HEK293 (cell line): ENCODE data around the gene TAS1R1.

Source experiments
- CTCF ChIA-PET: fragments of 350-600 bp; formaldehyde crosslinking; extraction: SDS; loops from one replicate; lab custom pipeline; 2021; ENCODE audit warnings: antibody characterized with exemption; lab: Yijun Ruan, JAX
- POLR2A ChIA-PET: fragments of 300-600 bp; formaldehyde crosslinking; extraction: SDS; loops from one replicate; lab custom pipeline; 2020; ENCODE audit warnings: antibody characterized with exemption, inconsistent platforms; lab: Yijun Ruan, JAX
- H3K27ac ChIP-seq: fragments of 200-500 bp; sonication (Bioruptor generic); 2 replicates; pipeline ENCODE4 v1.5.1; 2014; ENCODE audit warnings: low read depth, low read length, control low read depth, inconsistent platforms; ENCODE audit errors: extremely low read depth
- H3K36me3 ChIP-seq, 2 experiments: fragments of 200-500 bp in 1 of 2; sonication (Bioruptor generic) in 1 of 2; 1 replicate in 1 of 2; 2 replicates in 1 of 2; pipeline ENCODE4 v1.5.1; 2014 to 2017; ENCODE audit warnings: inconsistent platforms in 2 of 2, low read length in 2 of 2; ENCODE audit not compliant: control insufficient read depth in 2 of 2, insufficient read depth in 1 of 2
- H3K4me1 ChIP-seq: fragments of 200-500 bp; sonication (Bioruptor generic); 2 replicates; pipeline ENCODE4 v1.5.1; 2014; ENCODE audit warnings: mild to moderate bottlenecking, low read length, inconsistent platforms; ENCODE audit not compliant: control insufficient read depth, insufficient read depth
- H3K4me3 ChIP-seq: 2 replicates; pipeline ENCODE4 v1.5.1; 2011; ENCODE audit warnings: low read depth, mild to moderate bottlenecking, control low read depth, low read length, moderate library complexity
- H3K9me3 ChIP-seq: fragments of 200-500 bp; sonication (Bioruptor generic); 2 replicates; pipeline ENCODE4 v1.5.1; 2014; ENCODE audit warnings: low read depth, low read length, inconsistent platforms; ENCODE audit not compliant: control insufficient read depth, insufficient read depth
- EGR2 ChIP-seq: fragments of 450-650 bp; formaldehyde crosslinking; IDR thresholded peaks from 2 replicates; pipeline ENCODE4 v1.5.1; 2016; ENCODE audit warnings: low read depth, missing biosample characterization, missing genetic modification characterization
- GLI2 ChIP-seq: fragments of 450-650 bp; formaldehyde crosslinking; IDR thresholded peaks from 2 replicates; pipeline ENCODE4; 2017; ENCODE audit warnings: missing biosample characterization, missing genetic modification characterization, low read depth, borderline replicate concordance
- GLI4 ChIP-seq: fragments of 450-650 bp; formaldehyde crosslinking; IDR thresholded peaks from 2 replicates; pipeline ENCODE4 v1.5.1; 2016; ENCODE audit warnings: missing biosample characterization, missing genetic modification characterization
- GLIS2 ChIP-seq: fragments of 450-650 bp; formaldehyde crosslinking; IDR thresholded peaks from 2 replicates; pipeline ENCODE4 v1.5.1; 2016; ENCODE audit warnings: missing biosample characterization, missing genetic modification characterization
- ZFHX2 ChIP-seq: fragments of 450-650 bp; formaldehyde crosslinking; conservative IDR thresholded peaks from 2 replicates; pipeline ENCODE4 v1.5.1; 2016; ENCODE audit warnings: missing biosample characterization, missing genetic modification characterization
- ZNF10 ChIP-seq: fragments of 450-650 bp; formaldehyde crosslinking; IDR thresholded peaks from 2 replicates; pipeline ENCODE4 v1.5.1; 2017; ENCODE audit warnings: missing biosample characterization, missing genetic modification characterization
- ZNF19 ChIP-seq: fragments of 450-650 bp; formaldehyde crosslinking; IDR thresholded peaks from 2 replicates; pipeline ENCODE4; 2016; ENCODE audit warnings: missing biosample characterization, missing genetic modification characterization, low read depth
- ZNF664 ChIP-seq: fragments of 450-650 bp; formaldehyde crosslinking; IDR thresholded peaks from 2 replicates; pipeline ENCODE4 v1.5.1; 2016; ENCODE audit warnings: missing biosample characterization, missing genetic modification characterization
- ZXDB ChIP-seq: fragments of 450-650 bp; formaldehyde crosslinking; IDR thresholded peaks from 2 replicates; pipeline ENCODE4 v1.5.1; 2016; ENCODE audit warnings: missing biosample characterization, missing genetic modification characterization
- TF ChIP-seq, protein P1 (sequence below): fragments of 450-650 bp; formaldehyde crosslinking; IDR thresholded peaks from 2 replicates; pipeline ENCODE4 v1.5.0; 2017; ENCODE audit warnings: missing biosample characterization, missing genetic modification characterization, borderline replicate concordance
- TF ChIP-seq, protein P2 (sequence below): fragments of 450-650 bp; IDR thresholded peaks from 2 replicates; pipeline ENCODE4 v1.5.1; 2018; ENCODE audit warnings: missing biosample characterization, missing genetic modification characterization
- TF ChIP-seq, protein P3 (sequence below): fragments of 450-650 bp; formaldehyde crosslinking; IDR thresholded peaks from 2 replicates; pipeline ENCODE4 v1.5.1; 2016; ENCODE audit warnings: missing biosample characterization, missing genetic modification characterization, borderline replicate concordance
- TF ChIP-seq, protein P4 (sequence below): fragments of 450-650 bp; formaldehyde crosslinking; IDR thresholded peaks from 2 replicates; pipeline ENCODE4 v1.5.1; 2016; ENCODE audit warnings: missing biosample characterization, missing genetic modification characterization, low read depth
- TF ChIP-seq, protein P5 (sequence below): fragments of 450-650 bp; formaldehyde crosslinking; IDR thresholded peaks from 2 replicates; pipeline ENCODE4 v1.5.1; 2017; ENCODE audit warnings: missing biosample characterization, missing genetic modification characterization
- TF ChIP-seq, protein P6 (sequence below): fragments of 450-650 bp; formaldehyde crosslinking; IDR thresholded peaks from 2 replicates; pipeline ENCODE4 v1.5.1; 2016; ENCODE audit warnings: missing biosample characterization, missing genetic modification characterization
- TF ChIP-seq, protein P7 (sequence below): fragments of 450-650 bp; formaldehyde crosslinking; IDR thresholded peaks from 2 replicates; pipeline ENCODE4 v1.5.1; 2016; ENCODE audit warnings: missing biosample characterization, missing genetic modification characterization, borderline replicate concordance

Gene TAS1R1

DNA sequence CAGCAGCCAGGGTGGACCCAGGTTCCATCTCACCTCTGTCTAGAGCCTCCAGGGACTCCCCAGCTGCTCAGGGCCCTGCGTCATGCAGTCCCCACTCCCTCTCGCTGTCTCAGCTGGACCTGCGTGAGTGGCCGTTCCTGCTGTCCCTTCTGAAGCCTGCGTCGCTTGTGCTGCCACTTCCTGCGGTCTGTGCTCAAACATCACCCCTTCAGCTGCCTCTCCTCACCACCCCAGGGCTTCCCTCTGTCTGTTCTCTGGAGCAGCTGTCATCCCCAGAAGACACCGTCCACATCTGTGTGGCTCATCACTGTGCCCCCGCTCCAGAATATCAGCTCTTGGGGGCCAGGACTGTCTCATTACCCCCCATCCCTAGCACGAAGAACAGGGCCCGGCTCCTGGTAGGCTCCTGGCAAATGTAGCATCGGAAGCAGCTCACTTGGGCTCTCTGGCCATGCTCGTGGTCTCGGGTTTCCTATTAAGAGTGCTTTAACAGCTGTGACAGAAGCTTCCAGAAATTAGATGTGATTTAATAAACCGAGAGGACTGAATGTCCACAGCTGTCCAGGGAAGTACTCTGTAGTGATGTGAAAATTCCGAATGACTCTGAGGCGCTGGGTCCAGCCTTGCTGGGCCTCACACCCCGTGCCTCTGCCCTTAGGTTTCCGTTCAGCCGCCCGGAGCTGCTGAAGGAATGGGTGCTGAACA, 72.9 kb downstream of the TAS1R1 start (continued):
- TF ChIP-seq, protein P1, sequence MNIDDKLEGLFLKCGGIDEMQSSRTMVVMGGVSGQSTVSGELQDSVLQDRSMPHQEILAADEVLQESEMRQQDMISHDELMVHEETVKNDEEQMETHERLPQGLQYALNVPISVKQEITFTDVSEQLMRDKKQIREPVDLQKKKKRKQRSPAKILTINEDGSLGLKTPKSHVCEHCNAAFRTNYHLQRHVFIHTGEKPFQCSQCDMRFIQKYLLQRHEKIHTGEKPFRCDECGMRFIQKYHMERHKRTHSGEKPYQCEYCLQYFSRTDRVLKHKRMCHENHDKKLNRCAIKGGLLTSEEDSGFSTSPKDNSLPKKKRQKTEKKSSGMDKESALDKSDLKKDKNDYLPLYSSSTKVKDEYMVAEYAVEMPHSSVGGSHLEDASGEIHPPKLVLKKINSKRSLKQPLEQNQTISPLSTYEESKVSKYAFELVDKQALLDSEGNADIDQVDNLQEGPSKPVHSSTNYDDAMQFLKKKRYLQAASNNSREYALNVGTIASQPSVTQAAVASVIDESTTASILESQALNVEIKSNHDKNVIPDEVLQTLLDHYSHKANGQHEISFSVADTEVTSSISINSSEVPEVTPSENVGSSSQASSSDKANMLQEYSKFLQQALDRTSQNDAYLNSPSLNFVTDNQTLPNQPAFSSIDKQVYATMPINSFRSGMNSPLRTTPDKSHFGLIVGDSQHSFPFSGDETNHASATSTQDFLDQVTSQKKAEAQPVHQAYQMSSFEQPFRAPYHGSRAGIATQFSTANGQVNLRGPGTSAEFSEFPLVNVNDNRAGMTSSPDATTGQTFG (tag by site-specific recombination): no peak
- TF ChIP-seq GLI2: no peak
- TF ChIP-seq ZNF19: no peak
- TF ChIP-seq, protein P2, sequence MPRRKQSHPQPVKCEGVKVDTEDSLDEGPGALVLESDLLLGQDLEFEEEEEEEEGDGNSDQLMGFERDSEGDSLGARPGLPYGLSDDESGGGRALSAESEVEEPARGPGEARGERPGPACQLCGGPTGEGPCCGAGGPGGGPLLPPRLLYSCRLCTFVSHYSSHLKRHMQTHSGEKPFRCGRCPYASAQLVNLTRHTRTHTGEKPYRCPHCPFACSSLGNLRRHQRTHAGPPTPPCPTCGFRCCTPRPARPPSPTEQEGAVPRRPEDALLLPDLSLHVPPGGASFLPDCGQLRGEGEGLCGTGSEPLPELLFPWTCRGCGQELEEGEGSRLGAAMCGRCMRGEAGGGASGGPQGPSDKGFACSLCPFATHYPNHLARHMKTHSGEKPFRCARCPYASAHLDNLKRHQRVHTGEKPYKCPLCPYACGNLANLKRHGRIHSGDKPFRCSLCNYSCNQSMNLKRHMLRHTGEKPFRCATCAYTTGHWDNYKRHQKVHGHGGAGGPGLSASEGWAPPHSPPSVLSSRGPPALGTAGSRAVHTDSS: no peak
- TF ChIP-seq, protein P3, sequence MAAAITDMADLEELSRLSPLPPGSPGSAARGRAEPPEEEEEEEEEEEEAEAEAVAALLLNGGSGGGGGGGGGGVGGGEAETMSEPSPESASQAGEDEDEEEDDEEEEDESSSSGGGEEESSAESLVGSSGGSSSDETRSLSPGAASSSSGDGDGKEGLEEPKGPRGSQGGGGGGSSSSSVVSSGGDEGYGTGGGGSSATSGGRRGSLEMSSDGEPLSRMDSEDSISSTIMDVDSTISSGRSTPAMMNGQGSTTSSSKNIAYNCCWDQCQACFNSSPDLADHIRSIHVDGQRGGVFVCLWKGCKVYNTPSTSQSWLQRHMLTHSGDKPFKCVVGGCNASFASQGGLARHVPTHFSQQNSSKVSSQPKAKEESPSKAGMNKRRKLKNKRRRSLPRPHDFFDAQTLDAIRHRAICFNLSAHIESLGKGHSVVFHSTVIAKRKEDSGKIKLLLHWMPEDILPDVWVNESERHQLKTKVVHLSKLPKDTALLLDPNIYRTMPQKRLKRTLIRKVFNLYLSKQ (tag by site-specific recombination): no peak
- TF ChIP-seq, protein P4, sequence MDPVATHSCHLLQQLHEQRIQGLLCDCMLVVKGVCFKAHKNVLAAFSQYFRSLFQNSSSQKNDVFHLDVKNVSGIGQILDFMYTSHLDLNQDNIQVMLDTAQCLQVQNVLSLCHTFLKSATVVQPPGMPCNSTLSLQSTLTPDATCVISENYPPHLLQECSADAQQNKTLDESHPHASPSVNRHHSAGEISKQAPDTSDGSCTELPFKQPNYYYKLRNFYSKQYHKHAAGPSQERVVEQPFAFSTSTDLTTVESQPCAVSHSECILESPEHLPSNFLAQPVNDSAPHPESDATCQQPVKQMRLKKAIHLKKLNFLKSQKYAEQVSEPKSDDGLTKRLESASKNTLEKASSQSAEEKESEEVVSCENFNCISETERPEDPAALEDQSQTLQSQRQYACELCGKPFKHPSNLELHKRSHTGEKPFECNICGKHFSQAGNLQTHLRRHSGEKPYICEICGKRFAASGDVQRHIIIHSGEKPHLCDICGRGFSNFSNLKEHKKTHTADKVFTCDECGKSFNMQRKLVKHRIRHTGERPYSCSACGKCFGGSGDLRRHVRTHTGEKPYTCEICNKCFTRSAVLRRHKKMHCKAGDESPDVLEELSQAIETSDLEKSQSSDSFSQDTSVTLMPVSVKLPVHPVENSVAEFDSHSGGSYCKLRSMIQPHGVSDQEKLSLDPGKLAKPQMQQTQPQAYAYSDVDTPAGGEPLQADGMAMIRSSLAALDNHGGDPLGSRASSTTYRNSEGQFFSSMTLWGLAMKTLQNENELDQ (tag by site-specific recombination): no peak
- TF ChIP-seq, protein P5, sequence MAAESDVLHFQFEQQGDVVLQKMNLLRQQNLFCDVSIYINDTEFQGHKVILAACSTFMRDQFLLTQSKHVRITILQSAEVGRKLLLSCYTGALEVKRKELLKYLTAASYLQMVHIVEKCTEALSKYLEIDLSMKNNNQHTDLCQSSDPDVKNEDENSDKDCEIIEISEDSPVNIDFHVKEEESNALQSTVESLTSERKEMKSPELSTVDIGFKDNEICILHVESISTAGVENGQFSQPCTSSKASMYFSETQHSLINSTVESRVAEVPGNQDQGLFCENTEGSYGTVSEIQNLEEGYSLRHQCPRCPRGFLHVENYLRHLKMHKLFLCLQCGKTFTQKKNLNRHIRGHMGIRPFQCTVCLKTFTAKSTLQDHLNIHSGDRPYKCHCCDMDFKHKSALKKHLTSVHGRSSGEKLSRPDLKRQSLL (tag by site-specific recombination): no peak
- TF ChIP-seq, protein P6, sequence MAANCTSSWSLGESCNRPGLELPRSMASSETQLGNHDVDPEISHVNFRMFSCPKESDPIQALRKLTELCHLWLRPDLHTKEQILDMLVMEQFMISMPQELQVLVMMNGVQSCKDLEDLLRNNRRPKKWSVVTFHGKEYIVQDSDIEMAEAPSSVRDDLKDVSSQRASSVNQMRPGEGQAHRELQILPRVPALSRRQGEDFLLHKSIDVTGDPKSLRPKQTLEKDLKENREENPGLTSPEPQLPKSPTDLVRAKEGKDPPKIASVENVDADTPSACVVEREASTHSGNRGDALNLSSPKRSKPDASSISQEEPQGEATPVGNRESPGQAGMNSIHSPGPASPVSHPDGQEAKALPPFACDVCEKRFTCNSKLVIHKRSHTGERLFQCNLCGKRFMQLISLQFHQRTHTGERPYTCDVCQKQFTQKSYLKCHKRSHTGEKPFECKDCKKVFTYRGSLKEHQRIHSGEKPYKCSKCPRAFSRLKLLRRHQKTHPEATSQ (tag by site-specific recombination): no peak
- TF ChIP-seq, all 188 proteins: peak for 0

DNA sequence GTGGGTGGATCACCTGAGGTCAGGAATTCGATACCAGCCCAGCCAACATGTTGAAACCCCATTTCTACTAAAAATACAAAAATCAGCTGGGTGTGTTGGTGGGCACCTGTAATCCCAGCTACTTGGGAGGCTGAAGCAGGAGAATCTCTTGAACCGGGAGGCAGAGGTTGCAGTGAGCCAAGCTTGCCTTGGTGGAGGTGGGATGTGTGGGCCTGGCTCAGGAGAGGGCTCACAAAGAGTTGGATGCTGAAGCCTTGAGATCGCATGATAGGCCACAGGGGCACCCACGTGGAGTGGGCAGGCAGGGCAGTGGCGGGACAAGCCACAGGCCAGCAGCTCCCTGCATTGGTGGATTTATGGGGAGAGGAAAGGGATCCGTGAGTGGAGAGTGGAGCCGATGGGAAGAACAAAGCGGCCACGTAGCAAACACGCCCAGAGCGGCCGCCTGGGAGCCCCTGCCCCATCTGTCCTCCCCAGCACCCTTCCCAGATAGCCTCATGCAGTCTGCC, 73.9 kb downstream of the TAS1R1 start:
- no peak for TF ChIP-seq ZXDB (tag by site-specific recombination)
- peak; percentile 54 for TF ChIP-seq ZFHX2
- TF ChIP-seq, protein P7, sequence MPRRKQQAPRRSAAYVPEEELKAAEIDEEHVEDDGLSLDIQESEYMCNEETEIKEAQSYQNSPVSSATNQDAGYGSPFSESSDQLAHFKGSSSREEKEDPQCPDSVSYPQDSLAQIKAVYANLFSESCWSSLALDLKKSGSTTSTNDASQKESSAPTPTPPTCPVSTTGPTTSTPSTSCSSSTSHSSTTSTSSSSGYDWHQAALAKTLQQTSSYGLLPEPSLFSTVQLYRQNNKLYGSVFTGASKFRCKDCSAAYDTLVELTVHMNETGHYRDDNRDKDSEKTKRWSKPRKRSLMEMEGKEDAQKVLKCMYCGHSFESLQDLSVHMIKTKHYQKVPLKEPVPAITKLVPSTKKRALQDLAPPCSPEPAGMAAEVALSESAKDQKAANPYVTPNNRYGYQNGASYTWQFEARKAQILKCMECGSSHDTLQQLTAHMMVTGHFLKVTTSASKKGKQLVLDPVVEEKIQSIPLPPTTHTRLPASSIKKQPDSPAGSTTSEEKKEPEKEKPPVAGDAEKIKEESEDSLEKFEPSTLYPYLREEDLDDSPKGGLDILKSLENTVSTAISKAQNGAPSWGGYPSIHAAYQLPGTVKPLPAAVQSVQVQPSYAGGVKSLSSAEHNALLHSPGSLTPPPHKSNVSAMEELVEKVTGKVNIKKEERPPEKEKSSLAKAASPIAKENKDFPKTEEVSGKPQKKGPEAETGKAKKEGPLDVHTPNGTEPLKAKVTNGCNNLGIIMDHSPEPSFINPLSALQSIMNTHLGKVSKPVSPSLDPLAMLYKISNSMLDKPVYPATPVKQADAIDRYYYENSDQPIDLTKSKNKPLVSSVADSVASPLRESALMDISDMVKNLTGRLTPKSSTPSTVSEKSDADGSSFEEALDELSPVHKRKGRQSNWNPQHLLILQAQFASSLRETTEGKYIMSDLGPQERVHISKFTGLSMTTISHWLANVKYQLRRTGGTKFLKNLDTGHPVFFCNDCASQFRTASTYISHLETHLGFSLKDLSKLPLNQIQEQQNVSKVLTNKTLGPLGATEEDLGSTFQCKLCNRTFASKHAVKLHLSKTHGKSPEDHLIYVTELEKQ (tag by site-specific recombination): no peak
- TF ChIP-seq EGR2 (tag by site-specific recombination): peak; percentile 81
- no peak for TF ChIP-seq GLIS2 (tag by site-specific recombination)
- TF ChIP-seq ZNF10 (tag by site-specific recombination): no peak
- TF ChIP-seq GLI4 (tag by site-specific recombination): no peak
- TF ChIP-seq ZNF664 (tag by site-specific recombination): no peak
- Histone ChIP-seq H3K4me3 (no peak overlapping the region), H3K27ac (no peak overlapping the region), H3K36me3 (peaks cover 31 to 78% of the 10 kb centered on the region in 2 experiments; a peak in 2 of 3 replicates), H3K4me1 (no peaks in the 10 kb centered on the region), H3K9me3 (no peaks in the 10 kb centered on the region)
- CTCF ChIA-PET: no interaction called here
- POLR2A ChIA-PET: no interaction called here
